Femur (tissue), 1 donor: Measurements from ENCODE around the gene KIF22.
"Not testable (repeated sequence)": the region's sequence is repeated elsewhere in the genome, so short reads cannot be mapped to it uniquely, and the experiment has no call there.

Source experiments
- DNase-seq: peaks from one replicate; pipeline ENCODE4 v3.0.0-alpha.2; 2017

KIF22 gene

GRCh38 chr16:29815793-29816693 is 25.5 kb downstream of the KIF22 start, which contains the start of gene PAGR1:
Gene PAGR1 (plus strand): TSS chr16:29816152. CDS start chr16:29816526, 374 bp downstream.
- peak; percentile 99 for DNase-seq

- peak; percentile 71 for DNase-seq
These were observed 26.3 kb downstream of the KIF22 start for GRCh38 chr16:29816694-29817441.

- no peak for DNase-seq
These were observed 27.5 kb downstream of the KIF22 start for GRCh38 chr16:29818082-29818481.

- DNase-seq, result no peak
These were observed 29.0 kb downstream of the KIF22 start for GRCh38 chr16:29819506-29819905.

GRCh38 chr16:29820271-29820701 is 29.7 kb downstream of the KIF22 start, which contains the start of gene MVP:
Gene MVP (plus strand): TSS chr16:29820462. CDS start chr16:29830550, 10,088 bp downstream.
- DNase-seq, result peak; percentile 79

- DNase-seq, result no peak
These were observed 30.4 kb downstream of the KIF22 start for GRCh38 chr16:29820730-29821642.

- DNase-seq, result no peak
These were observed 31.1 kb downstream of the KIF22 start for GRCh38 chr16:29821643-29822115.

GRCh38 chr16:29824589-29825144 is 34.1 kb downstream of the KIF22 start:
- DNase-seq, result no peak

GRCh38 chr16:29825145-29826044 is 34.8 kb downstream of the KIF22 start:
- peak; percentile 59 for DNase-seq

- no peak for DNase-seq
These were observed 35.8 kb downstream of the KIF22 start for GRCh38 chr16:29826342-29826695.

GRCh38 chr16:29830774-29831173 is 40.2 kb downstream of the KIF22 start:
- no peak for DNase-seq

- DNase-seq, result no peak
These were observed 40.9 kb downstream of the KIF22 start for GRCh38 chr16:29831490-29831889.

GRCh38 chr16:29833219-29833618 is 42.7 kb downstream of the KIF22 start:
- not testable (repeated sequence) for DNase-seq

GRCh38 chr16:29834079-29834478 is 43.5 kb downstream of the KIF22 start:
- DNase-seq, result no peak

- no peak for DNase-seq
These were observed 45.4 kb downstream of the KIF22 start for GRCh38 chr16:29835926-29836325.

GRCh38 chr16:29836623-29837022 is 46.1 kb downstream of the KIF22 start:
- no peak for DNase-seq

GRCh38 chr16:29837841-29838240 is 47.3 kb downstream of the KIF22 start:
- no peak for DNase-seq

- DNase-seq, result no peak
These were observed 49.3 kb downstream of the KIF22 start for GRCh38 chr16:29839822-29840221.

- DNase-seq, result no peak
These were observed 49.7 kb downstream of the KIF22 start for GRCh38 chr16:29840240-29840639.

GRCh38 chr16:29841631-29842030 is 51.1 kb downstream of the KIF22 start:
- no peak for DNase-seq

- DNase-seq, result no peak
These were observed 52.3 kb downstream of the KIF22 start for GRCh38 chr16:29842732-29843346.
